Karpas-422 (cell line): ENCODE measurements around the gene JUND. TPM values are rescaled to one million over a fixed set of nuclear protein-coding genes. Genes with fewer than 3 reads are reported as not detected.

Experiments used
- DNase-seq: peaks from one replicate; pipeline ENCODE4 v3.0.0-alpha.2; 2015
- H2AFZ ChIP-seq: fragments of 200-600 bp; sonication (generic); 2 replicates; pipeline ENCODE4 v1.6.1; 2014; ENCODE audit warnings: antibody characterized with exemption, low read length, mixed read lengths
- H3K27ac ChIP-seq: fragments of 200-600 bp; sonication (generic); 2 replicates; pipeline ENCODE4 v1.5.1; 2014; ENCODE audit warnings: mild to moderate bottlenecking, low read length, moderate library complexity
- H3K27me3 ChIP-seq: fragments of 200-600 bp; sonication (generic); 2 replicates; pipeline ENCODE4 v1.6.1; 2014; ENCODE audit warnings: low read length, mixed read lengths
- H3K36me3 ChIP-seq: fragments of 200-600 bp; sonication (generic); 2 replicates; pipeline ENCODE4 v1.6.1; 2014; ENCODE audit warnings: low read length, mixed read lengths; ENCODE audit not compliant: insufficient read depth
- H3K4me1 ChIP-seq: fragments of 200-600 bp; sonication (generic); 2 replicates; pipeline ENCODE4 v1.6.1; 2014; ENCODE audit warnings: mild to moderate bottlenecking, low read length, mixed read lengths
- H3K4me2 ChIP-seq: fragments of 200-600 bp; sonication (generic); 2 replicates; pipeline ENCODE4 v1.6.1; 2014; ENCODE audit warnings: low read length, low read depth, mild to moderate bottlenecking; ENCODE audit not compliant: poor library complexity, severe bottlenecking
- H3K4me3 ChIP-seq: fragments of 200-600 bp; sonication (generic); 2 replicates; pipeline ENCODE4 v1.5.1; 2014; ENCODE audit warnings: mild to moderate bottlenecking, antibody characterized with exemption, low read length, mixed read lengths
- H3K79me2 ChIP-seq: fragments of 200-600 bp; sonication (generic); 2 replicates; pipeline ENCODE4 v1.6.1; 2014; ENCODE audit warnings: mild to moderate bottlenecking, low read length, mixed read lengths
- H3K9ac ChIP-seq: fragments of 200-600 bp; sonication (generic); 2 replicates; pipeline ENCODE4 v1.6.0; 2014; ENCODE audit warnings: low read length
- H3K9me2 ChIP-seq: fragments of 200-600 bp; sonication (generic), shearing (Covaris generic); replicated peaks from 2 replicates; pipeline ENCODE4 v1.6.0; 2014; ENCODE audit warnings: mild to moderate bottlenecking, low read length, moderate library complexity; ENCODE audit not compliant: insufficient read depth
- H3K9me3 ChIP-seq: fragments of 300-700, 200-600 bp; sonication (generic); 2 replicates; pipeline ENCODE4 v1.6.1; 2014; ENCODE audit warnings: low read length, mixed read lengths
- H4K20me1 ChIP-seq: fragments of 200-600 bp; sonication (generic); 2 replicates; pipeline ENCODE4 v1.6.1; 2014; ENCODE audit warnings: mild to moderate bottlenecking, antibody characterized with exemption, low read length, low read depth; ENCODE audit not compliant: insufficient read depth
- total RNA-seq: library from RNA; depleted of rRNA; stranded (reverse); fragments of >200 nt; shearing (Covaris generic); gene quantifications from 2 replicates; pipeline ENCODE4 v1.2.3, GENCODE V29; 2014; ENCODE audit warnings: low replicate concordance

Gene JUND
- total RNA-seq, 1 experiment from 2014 or later, result 69.5 TPM

DNA sequence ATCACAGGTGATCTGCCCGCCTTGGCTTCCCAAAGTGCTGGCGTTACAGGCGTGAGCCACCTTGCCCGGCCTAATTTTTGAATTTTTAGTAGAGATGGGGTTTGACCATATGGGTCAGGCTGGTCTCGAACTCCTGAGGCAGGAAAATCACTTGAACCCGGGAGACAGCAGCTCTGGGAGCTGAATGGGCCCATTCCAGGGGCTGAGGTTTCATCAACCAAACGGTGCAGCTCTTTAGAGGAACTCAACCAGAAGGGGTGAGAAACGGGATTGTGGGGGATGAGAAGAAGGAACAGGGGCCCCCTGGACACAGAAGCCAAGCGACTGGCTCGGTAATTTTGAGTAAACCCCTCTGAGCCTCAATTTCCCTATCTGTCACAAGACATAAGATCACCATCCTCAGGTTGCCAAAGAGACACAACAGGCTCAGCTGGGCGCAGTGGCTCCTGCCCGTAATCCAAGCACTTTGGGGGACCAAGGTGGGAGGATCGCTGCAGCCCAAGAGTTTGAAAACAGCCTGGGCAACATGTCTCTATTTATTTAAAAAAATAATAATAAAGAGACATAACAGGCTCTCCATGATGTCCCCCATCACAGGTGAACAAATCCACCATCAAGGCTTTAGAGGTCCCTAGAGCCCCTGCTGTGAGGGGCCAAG lies 7.7 kb downstream of the JUND start:
- H3K27ac ChIP-seq, result no peak overlapping the region
- H3K4me3 ChIP-seq, result no peak overlapping the region
- peaks cover 12% of the 10 kb centered on the region; the same call in 1 of the 2 replicates for H4K20me1 ChIP-seq
- no peak overlapping the region for H3K9ac ChIP-seq
- H3K9me3 ChIP-seq, result no peaks in the 10 kb centered on the region
- peaks cover under 1% of the 10 kb centered on the region; the same call in 1 of the 2 replicates for H3K79me2 ChIP-seq
- 0 out of 2 replicates have a peak, but pooled peaks cover under 1% of the 10 kb centered on the region for H3K36me3 ChIP-seq
- H3K4me2 ChIP-seq, result no peak overlapping the region
- H2AFZ ChIP-seq, result no peak overlapping the region
- H3K9me2 ChIP-seq, result no peaks in the 10 kb centered on the region
- H3K4me1 ChIP-seq, result peaks cover under 1% of the 10 kb centered on the region
- DNase-seq, result no peak
- H3K27me3 ChIP-seq, result no peaks in the 10 kb centered on the region

DNA sequence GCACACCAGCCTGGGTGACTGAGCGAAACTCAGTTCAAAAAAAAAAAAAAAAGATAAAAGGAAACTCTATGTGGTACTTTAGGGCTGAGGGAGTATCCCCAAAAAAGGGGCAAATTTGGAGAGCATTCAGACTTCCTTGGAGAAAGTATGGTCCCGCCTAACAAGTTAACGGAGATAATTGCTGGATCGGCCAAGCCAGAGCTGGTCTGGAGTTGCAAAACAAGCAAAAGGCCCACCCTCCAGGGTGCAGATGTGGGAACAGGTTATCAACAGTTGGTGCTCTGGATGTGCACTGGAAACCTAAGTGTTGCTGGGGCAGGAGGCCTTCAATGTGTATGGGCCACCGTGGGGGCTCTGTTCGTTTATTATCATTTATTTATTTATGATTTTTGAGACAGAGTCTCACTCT lies 10.0 kb downstream of the JUND start:
- Histone ChIP-seq H3K9ac (no peak overlapping the region), H3K9me2 (no peaks in the 10 kb centered on the region), H3K4me2 (no peak overlapping the region), H2AFZ (no peak overlapping the region), H3K9me3 (no peaks in the 10 kb centered on the region), H3K36me3 (no peaks in the 10 kb centered on the region), H3K4me1 (no peaks in the 10 kb centered on the region), H4K20me1 (0 out of 2 replicates have a peak, but pooled peaks cover 4% of the 10 kb centered on the region), H3K79me2 (no peaks in the 10 kb centered on the region), H3K27ac (no peak overlapping the region), H3K4me3 (no peak overlapping the region), H3K27me3 (no peaks in the 10 kb centered on the region)
- DNase-seq, result no peak

DNA sequence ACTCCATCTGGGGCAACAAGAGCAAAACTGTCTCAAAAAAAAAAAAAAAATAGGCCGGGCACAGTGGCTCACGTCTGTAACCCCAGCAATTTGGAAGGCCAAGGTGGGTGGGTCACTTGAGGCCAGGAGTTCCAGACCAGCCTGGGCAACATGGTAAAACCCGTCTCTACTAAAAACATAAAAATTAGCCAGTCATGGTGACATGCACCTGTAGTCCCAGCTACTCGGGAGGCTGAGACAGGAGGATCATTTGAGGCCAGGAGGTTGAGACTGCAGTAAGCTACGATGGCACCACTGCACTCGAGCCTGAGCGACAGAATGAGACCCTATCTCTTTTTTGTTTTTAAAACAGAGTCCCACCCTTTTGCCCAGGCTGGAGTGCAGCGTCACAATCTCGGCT lies 11.1 kb downstream of the JUND start:
- Histone ChIP-seq H3K9me3 (no peaks in the 10 kb centered on the region), H3K4me2 (no peak overlapping the region), H3K9me2 (no peaks in the 10 kb centered on the region), H3K4me3 (no peak overlapping the region), H3K79me2 (no peaks in the 10 kb centered on the region), H3K9ac (no peak overlapping the region), H3K36me3 (no peaks in the 10 kb centered on the region), H3K4me1 (no peaks in the 10 kb centered on the region), H3K27me3 (no peaks in the 10 kb centered on the region), H2AFZ (no peak overlapping the region), H3K27ac (no peak overlapping the region), H4K20me1 (0 out of 2 replicates have a peak, but pooled peaks cover 4% of the 10 kb centered on the region)
- DNase-seq, result no peak

DNA sequence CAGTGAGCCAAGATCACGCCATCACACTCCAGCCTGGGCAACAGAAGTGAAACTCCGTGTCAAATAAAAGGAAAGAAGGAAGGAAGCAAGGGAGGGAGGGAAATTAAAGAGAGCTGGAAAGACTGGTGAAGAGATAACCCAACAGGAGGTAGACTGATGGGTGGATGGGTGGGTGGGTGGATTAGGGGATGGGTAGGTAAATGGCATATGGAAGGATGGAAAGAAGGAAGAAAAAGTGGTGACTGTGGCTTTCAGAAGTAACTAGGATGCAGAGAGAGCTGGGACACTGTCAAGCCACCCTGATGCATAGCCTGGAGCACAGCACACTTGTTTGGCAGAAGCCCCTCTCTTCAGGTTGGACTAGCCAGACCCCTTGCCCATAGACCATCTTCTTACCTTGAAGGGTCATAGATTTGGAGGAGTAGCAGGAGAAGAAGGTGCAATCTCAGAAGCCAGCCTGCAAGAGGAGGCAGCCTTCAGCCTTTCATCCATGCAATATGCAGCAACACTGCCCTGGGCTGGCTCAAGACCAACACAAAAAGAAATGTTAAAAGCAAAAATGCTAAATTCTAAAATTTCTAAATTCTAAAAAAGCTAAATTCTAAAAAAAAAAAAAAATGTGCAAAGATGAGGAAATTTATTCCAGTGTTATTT lies 12.2 kb downstream of the JUND start:
- H3K4me1 ChIP-seq, result no peaks in the 10 kb centered on the region
- H3K27ac ChIP-seq, result no peak overlapping the region
- H3K4me3 ChIP-seq, result no peak overlapping the region
- no peaks in the 10 kb centered on the region for H4K20me1 ChIP-seq
- DNase-seq, result no peak
- H3K27me3 ChIP-seq, result no peaks in the 10 kb centered on the region
- no peaks in the 10 kb centered on the region for H3K79me2 ChIP-seq
- H2AFZ ChIP-seq, result no peak overlapping the region
- H3K9me2 ChIP-seq, result no peaks in the 10 kb centered on the region
- H3K9me3 ChIP-seq, result no peaks in the 10 kb centered on the region
- H3K4me2 ChIP-seq, result no peak overlapping the region
- H3K36me3 ChIP-seq, result no peaks in the 10 kb centered on the region
- H3K9ac ChIP-seq, result no peak overlapping the region

DNA sequence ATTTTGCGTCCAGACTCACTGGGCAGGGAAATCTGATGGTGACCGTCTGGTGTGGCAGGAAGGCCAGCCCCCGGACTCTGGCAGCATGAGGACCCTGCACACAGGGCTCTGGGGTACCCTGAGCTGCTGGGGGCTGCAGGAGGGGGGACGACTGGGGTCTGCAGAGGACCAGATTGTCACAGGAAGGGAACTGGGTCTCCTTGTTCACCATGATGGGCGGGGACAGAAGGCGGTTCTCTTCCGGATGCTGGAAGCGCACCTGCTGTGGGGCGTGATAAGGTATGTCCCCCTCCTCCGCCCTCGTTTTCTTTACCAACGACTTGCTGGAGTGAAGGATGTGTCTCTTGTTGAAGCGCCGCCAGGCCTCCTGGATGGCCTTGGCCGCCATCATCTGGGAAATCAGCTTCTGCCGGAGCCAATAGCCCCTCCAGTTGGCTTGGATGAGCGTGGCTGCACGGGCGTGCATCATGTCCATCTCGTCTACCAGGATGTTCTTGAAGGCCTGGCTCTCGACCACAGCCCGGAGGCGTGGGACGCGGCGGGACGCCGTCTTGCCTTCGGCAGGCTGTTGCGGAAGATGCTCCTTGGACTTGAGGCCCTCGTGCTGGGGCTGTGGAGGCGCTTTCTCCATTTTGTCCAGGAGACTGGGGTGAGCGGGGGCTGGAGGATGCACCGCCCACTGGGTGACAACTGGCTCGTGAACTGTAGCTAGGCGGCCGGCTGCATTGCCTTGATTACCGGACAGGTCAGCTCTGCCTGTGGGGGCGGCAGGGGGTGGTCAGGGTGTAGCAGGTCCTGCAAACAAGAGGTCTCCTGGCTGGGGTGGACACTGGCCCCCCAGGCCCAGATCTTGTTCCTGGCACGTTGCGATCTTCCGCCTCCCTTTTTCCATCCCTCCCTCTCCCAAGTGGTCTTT lies 14.4 kb downstream of the JUND start:
- Histone ChIP-seq H3K9me2 (no peaks in the 10 kb centered on the region), H3K4me2 (no peak overlapping the region), H3K27ac (no peak overlapping the region), H3K4me1 (no peaks in the 10 kb centered on the region), H3K27me3 (no peaks in the 10 kb centered on the region), H4K20me1 (peaks cover 6% of the 10 kb centered on the region; the same call in 1 of the 2 replicates), H3K9me3 (no peaks in the 10 kb centered on the region), H3K36me3 (no peaks in the 10 kb centered on the region), H2AFZ (no peak overlapping the region), H3K79me2 (no peaks in the 10 kb centered on the region), H3K9ac (no peak overlapping the region), H3K4me3 (no peak overlapping the region)
- DNase-seq, result no peak

DNA sequence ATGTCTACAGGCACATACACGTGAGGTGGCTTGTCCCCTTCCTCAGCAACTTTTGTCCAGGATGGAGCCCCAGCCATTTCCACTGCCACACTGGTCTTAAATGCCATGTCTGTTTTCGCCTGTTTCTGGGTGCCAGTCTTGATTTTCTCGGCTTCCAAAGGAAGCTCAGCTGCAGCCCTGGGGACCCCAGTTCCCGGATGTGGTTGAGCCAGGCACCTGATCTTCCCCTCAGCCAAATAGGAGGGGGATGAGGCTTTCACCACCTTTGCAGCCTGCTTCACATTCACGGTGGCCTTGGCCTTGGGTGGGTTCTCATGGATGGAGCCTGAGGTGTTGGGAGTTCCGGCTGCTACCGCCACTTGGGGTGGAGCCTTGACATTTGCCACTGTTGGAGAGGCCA lies 15.8 kb downstream of the JUND start:
- no peaks in the 10 kb centered on the region for H3K9me3 ChIP-seq
- H3K4me1 ChIP-seq, result no peaks in the 10 kb centered on the region
- DNase-seq, result no peak
- H3K4me2 ChIP-seq, result no peak overlapping the region
- no peaks in the 10 kb centered on the region for H3K79me2 ChIP-seq
- no peak overlapping the region for H3K4me3 ChIP-seq
- no peak overlapping the region for H2AFZ ChIP-seq
- H3K27me3 ChIP-seq, result no peaks in the 10 kb centered on the region
- no peaks in the 10 kb centered on the region for H3K36me3 ChIP-seq
- peaks cover 9% of the 10 kb centered on the region; the same call in 1 of the 2 replicates for H4K20me1 ChIP-seq
- H3K9me2 ChIP-seq, result no peaks in the 10 kb centered on the region
- H3K27ac ChIP-seq, result no peak overlapping the region
- H3K9ac ChIP-seq, result no peak overlapping the region

DNA sequence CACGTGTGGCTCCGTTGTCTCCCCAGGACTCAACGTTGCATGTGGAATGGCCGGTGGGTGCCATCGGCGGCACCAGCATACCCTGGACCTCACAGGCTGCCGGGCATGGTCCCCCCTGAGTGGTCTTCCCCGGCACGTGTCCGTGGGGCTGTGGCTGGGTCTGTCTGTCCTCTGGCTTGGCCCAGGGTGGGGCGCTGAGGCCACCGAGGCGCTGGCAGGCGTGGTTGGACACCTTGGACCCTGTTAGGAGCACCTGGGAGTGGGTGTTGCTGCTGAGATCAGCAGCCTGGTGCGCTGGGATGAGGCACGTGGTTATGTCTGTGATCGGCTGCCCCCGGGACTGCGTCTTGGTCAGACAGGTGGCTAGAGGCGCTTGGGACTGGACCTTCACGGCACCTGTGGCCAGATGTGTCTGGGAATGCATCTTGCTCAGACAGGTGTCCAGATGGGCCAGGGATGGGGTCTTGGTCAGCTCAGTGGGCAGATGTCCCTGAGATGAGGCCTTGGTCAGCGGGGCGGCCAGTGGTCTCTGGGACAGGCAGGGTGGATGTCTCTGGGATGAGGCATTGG lies 16.4 kb downstream of the JUND start:
- peaks cover 9% of the 10 kb centered on the region; the same call in 1 of the 2 replicates for H4K20me1 ChIP-seq
- no peaks in the 10 kb centered on the region for H3K79me2 ChIP-seq

More for the DNA sequence above, 16.4 kb downstream of the JUND start:
- no peak overlapping the region for H2AFZ ChIP-seq
- no peaks in the 10 kb centered on the region for H3K9me2 ChIP-seq
- H3K4me2 ChIP-seq, result no peak overlapping the region
- H3K27me3 ChIP-seq, result no peaks in the 10 kb centered on the region
- H3K9ac ChIP-seq, result no peak overlapping the region
- no peak for DNase-seq
- no peaks in the 10 kb centered on the region for H3K9me3 ChIP-seq
- no peak overlapping the region for H3K4me3 ChIP-seq
- no peaks in the 10 kb centered on the region for H3K4me1 ChIP-seq
- H3K27ac ChIP-seq, result no peak overlapping the region
- H3K36me3 ChIP-seq, result no peaks in the 10 kb centered on the region
